Natural killer cell (primary cell): ENCODE data around the gene KIF6. TPM values are rescaled to one million over a fixed set of nuclear protein-coding genes. Genes with fewer than 3 reads are reported as not detected.

ENCODE experiments used
- ATAC-seq, 3 donors: fragments of 150-1000 bp in 2 of 3; fragments of 200-7000 bp in 1 of 3; cut with Tn5 transposase; 1 replicate in 1 of 3; 2 replicates in 2 of 3; pipeline ENCODE4 v1.10.0; 2021; ENCODE audit warnings: mild to moderate bottlenecking in 2 of 3, moderate library complexity in 2 of 3
- DNase-seq, 2 donors: peaks; one replicate each; pipeline versions ENCODE4 v3.0.0 to v3.0.0-alpha.2; 2013 to 2021; ENCODE audit warnings: mixed read lengths in 1 of 2
- H3K27ac ChIP-seq: one replicate; pipeline ENCODE4 v1.5.1; 2013; ENCODE audit warnings: mild to moderate bottlenecking, low read length
- H3K27me3 ChIP-seq: one replicate; pipeline ENCODE4 v1.6.1; 2013; ENCODE audit warnings: low read length; ENCODE audit not compliant: control insufficient read depth, insufficient read depth
- H3K36me3 ChIP-seq: one replicate; pipeline ENCODE4 v1.6.1; 2013; ENCODE audit warnings: low read length; ENCODE audit not compliant: control insufficient read depth, insufficient read depth
- H3K4me1 ChIP-seq: one replicate; pipeline ENCODE4 v1.6.1; 2013; ENCODE audit warnings: low read length; ENCODE audit not compliant: control insufficient read depth, insufficient read depth
- H3K4me3 ChIP-seq: one replicate; pipeline ENCODE4 v1.5.1; 2013; ENCODE audit warnings: low read length
- H3K9me3 ChIP-seq: one replicate; pipeline ENCODE4 v1.6.1; 2013; ENCODE audit warnings: low read length; ENCODE audit not compliant: control insufficient read depth, insufficient read depth
- H3K27ac Mint-ChIP-seq, 2 donors: one replicate each; pipeline ENCODE4 v1.8.0; 2022; ENCODE audit warnings: mild to moderate bottlenecking in 2 of 2, mixed read lengths in 2 of 2, moderate library complexity in 1 of 2
- H3K27me3 Mint-ChIP-seq, 2 donors: one replicate each; pipeline ENCODE4 v1.8.0; 2022; ENCODE audit warnings: low read depth in 2 of 2, mixed read lengths in 2 of 2
- H3K36me3 Mint-ChIP-seq: one replicate; pipeline ENCODE4 v1.8.0; 2022; ENCODE audit warnings: mixed read lengths
- H3K4me1 Mint-ChIP-seq, 2 donors: one replicate each; pipeline ENCODE4 v1.8.0; 2022; ENCODE audit warnings: mixed read lengths in 2 of 2
- H3K4me3 Mint-ChIP-seq: one replicate; pipeline ENCODE4 v1.8.0; 2022; ENCODE audit warnings: mild to moderate bottlenecking, moderate library complexity, mixed read lengths
- H3K9me3 Mint-ChIP-seq, 2 donors: one replicate each; pipeline ENCODE4 v1.8.0; 2022; ENCODE audit warnings: mixed read lengths in 2 of 2
- WGBS: methylation state at CpG from one replicate; pipeline ENCODE4 v1.1.7; 2013; ENCODE audit warnings: missing lambda C conversion rate; ENCODE audit not compliant: insufficient coverage; 5-methylcytosine and 5-hydroxymethylcytosine counted together
- intact Hi-C: fragments of 100-400 bp; cut with micrococcal nuclease; formaldehyde crosslinking; loops from one replicate; pipeline ENCODE4 v1.14.2; 2022
- total RNA-seq, 4 donors: library from RNA; stranded (reverse); fragments of 120-200 nt in 1 of 4; gene quantifications; one replicate each; pipeline versions ENCODE4 v1.2.3 to v1.2.4, GENCODE V29; 2013 to 2022
- TF ChIP-seq, protein P1 (sequence below): fragments of 200-600 bp; IDR thresholded peaks from one replicate; pipeline ENCODE4 v1.8.0; 2022; ENCODE audit warnings: antibody characterized with exemption

The KIF6 gene
- total RNA-seq, 3 donors from 2014 or later (not counting 1 experiment from before 2014, with no cell fraction given), result not detected

DNA sequence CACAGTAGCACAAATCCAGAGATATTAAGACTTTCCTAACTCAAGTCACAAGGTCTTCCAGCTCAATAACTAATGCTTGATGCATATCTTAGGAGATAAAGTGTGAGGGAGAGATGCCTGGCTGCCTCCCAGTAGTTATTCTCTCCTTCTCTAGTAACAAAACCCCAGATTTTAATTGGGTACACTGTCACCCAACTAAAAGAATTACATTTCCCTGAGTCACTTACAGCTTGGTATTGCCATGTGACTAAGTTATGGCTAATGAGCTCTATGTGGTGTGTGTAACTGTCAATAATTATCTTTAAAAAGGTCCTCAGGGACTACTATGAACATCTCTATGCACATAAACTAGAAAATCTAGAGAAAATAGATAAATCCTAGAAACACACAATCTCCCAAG lies 32.0 kb downstream of the KIF6 start:
- Histone ChIP-seq H3K27ac (no peak overlapping the region), H3K4me3 (no peak overlapping the region), H3K9me3 (no peaks in the 10 kb centered on the region), H3K4me1 (no peaks in the 10 kb centered on the region), H3K36me3 (no peaks in the 10 kb centered on the region), H3K27me3 (peaks cover 2% of the 10 kb centered on the region)
- Mint-ChIP-seq H3K27me3 (peaks cover 21 to 44% of the 10 kb centered on the region in 2 donors), H3K27ac (no peak overlapping the region), H3K36me3 (no peaks in the 10 kb centered on the region), H3K4me1 (no peaks in the 10 kb centered on the region), H3K9me3 (no peaks in the 10 kb centered on the region), H3K4me3 (no peak overlapping the region)
- TF ChIP-seq, protein P1, sequence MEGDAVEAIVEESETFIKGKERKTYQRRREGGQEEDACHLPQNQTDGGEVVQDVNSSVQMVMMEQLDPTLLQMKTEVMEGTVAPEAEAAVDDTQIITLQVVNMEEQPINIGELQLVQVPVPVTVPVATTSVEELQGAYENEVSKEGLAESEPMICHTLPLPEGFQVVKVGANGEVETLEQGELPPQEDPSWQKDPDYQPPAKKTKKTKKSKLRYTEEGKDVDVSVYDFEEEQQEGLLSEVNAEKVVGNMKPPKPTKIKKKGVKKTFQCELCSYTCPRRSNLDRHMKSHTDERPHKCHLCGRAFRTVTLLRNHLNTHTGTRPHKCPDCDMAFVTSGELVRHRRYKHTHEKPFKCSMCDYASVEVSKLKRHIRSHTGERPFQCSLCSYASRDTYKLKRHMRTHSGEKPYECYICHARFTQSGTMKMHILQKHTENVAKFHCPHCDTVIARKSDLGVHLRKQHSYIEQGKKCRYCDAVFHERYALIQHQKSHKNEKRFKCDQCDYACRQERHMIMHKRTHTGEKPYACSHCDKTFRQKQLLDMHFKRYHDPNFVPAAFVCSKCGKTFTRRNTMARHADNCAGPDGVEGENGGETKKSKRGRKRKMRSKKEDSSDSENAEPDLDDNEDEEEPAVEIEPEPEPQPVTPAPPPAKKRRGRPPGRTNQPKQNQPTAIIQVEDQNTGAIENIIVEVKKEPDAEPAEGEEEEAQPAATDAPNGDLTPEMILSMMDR, result no peak
- DNase-seq, result no peak
- intact Hi-C loops, result no loop called here
- no peak for ATAC-seq

DNA sequence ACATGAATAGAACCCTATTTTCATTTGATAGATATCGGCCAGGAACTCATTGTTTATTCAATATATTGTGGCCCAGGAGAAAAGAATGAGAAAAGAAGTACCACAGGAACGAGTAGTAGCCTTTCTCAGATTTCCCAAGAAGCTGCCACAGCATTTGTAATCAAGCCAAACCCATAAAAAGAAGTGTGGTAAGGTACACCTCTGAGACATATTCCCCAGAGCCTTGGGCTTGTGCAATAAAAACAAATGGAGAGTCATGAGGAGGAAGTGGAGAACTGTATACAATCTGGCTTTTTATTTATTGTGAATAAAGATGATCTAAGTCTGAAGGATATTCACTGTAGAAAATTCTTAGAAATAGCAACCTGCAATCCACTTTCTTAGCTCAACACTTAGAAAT lies 36.7 kb downstream of the KIF6 start:
- intact Hi-C loops, result no loop called here
- Mint-ChIP-seq H3K27me3 (peaks cover 27 to 32% of the 10 kb centered on the region in 2 donors), H3K4me1 (no peaks in the 10 kb centered on the region), H3K36me3 (no peaks in the 10 kb centered on the region), H3K27ac (no peak overlapping the region), H3K9me3 (no peaks in the 10 kb centered on the region), H3K4me3 (no peak overlapping the region)
- H3K4me1 ChIP-seq, result no peaks in the 10 kb centered on the region
- H3K4me3 ChIP-seq, result no peak overlapping the region
- ATAC-seq (no peak), DNase-seq (no peak)
- TF ChIP-seq, protein P1, result no peak
- peaks cover 2% of the 10 kb centered on the region for H3K27me3 ChIP-seq
- H3K27ac ChIP-seq, result no peak overlapping the region
- H3K9me3 ChIP-seq, result no peaks in the 10 kb centered on the region
- WGBS, result 48% methylated on average over 2 of the region's 2 CpGs
- H3K36me3 ChIP-seq, result no peaks in the 10 kb centered on the region

GRCh38 chr6:39686976-39687375 lies 38.2 kb downstream of the KIF6 start:
- TF ChIP-seq, protein P1, result no peak
- H3K9me3 Mint-ChIP-seq, result no peaks in the 10 kb centered on the region
- no peak overlapping the region for H3K27ac Mint-ChIP-seq
- no peak overlapping the region for H3K27ac ChIP-seq
- ATAC-seq (no peak), DNase-seq (no peak)
- WGBS, result 86% methylated on average over 4 of the region's 6 CpGs
- intact Hi-C loops, result no loop called here
- no peaks in the 10 kb centered on the region for H3K36me3 Mint-ChIP-seq
- H3K4me3 ChIP-seq, result no peak overlapping the region
- H3K4me3 Mint-ChIP-seq, result no peak overlapping the region
- H3K27me3 Mint-ChIP-seq, result peaks cover 23 to 34% of the 10 kb centered on the region in 2 donors
- H3K4me1 ChIP-seq, result no peaks in the 10 kb centered on the region
- no peaks in the 10 kb centered on the region for H3K4me1 Mint-ChIP-seq
- H3K27me3 ChIP-seq, result no peaks in the 10 kb centered on the region
- H3K9me3 ChIP-seq, result no peaks in the 10 kb centered on the region
- H3K36me3 ChIP-seq, result no peaks in the 10 kb centered on the region

DNA sequence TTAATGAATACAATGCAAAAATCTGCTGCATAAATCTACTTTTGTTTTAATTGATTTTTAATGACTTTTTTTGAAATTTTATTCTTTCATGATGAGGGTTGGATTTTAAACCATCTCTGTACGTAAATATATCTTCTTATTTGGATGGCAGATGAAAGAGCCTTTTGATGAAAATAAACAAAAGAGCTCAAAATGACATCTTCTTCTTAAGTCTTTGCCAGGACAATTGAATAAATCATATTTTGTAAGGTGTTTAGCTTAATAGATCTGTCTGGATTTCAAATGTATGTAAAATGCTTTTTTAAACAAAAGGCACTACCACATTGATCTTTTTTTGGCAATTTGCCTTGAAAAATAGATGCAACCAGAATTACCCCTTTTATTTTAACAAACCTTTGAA lies 39.3 kb downstream of the KIF6 start:
- H3K27ac ChIP-seq, result no peak overlapping the region
- ATAC-seq (no peak), DNase-seq (no peak)
- Mint-ChIP-seq H3K4me3 (no peak overlapping the region), H3K27ac (no peak overlapping the region), H3K36me3 (no peaks in the 10 kb centered on the region), H3K9me3 (no peaks in the 10 kb centered on the region), H3K4me1 (no peaks in the 10 kb centered on the region), H3K27me3 (peaks cover 18 to 32% of the 10 kb centered on the region in 2 donors)
- no peaks in the 10 kb centered on the region for H3K36me3 ChIP-seq
- no CpG with 5 or more reads among the region's 1 CpG for whole genome bisulfite sequencing
- H3K9me3 ChIP-seq, result no peaks in the 10 kb centered on the region
- H3K4me1 ChIP-seq, result no peaks in the 10 kb centered on the region
- no peak overlapping the region for H3K4me3 ChIP-seq
- TF ChIP-seq, protein P1, result no peak
- peaks cover 2% of the 10 kb centered on the region for H3K27me3 ChIP-seq
- intact Hi-C loops, result no loop called here
